Activated naive CD4-positive, alpha-beta T cell treated with anti-CD3 and anti-CD28 coated beads, Interleukin-2, amount 50 U/mL, for 72 hours (primary cell): Measurements from ENCODE around the gene INPP4A. TPM values are rescaled to one million over a fixed set of nuclear protein-coding genes. Genes with fewer than 3 reads are reported as not detected.

ENCODE experiments used
- ATAC-seq, 2 donors: fragments of 150-1000 bp; cut with Tn5 transposase; 2 replicates each; pipeline ENCODE4 v1.10.0; 2021; ENCODE audit warnings: mild to moderate bottlenecking in 2 of 2, moderate library complexity in 2 of 2
- DNase-seq, 2 donors: peaks; one replicate each; pipeline ENCODE4 v3.0.0; 2021 to 2022; ENCODE audit warnings: low spot score in 2 of 2
- H3K27ac Mint-ChIP-seq, 2 donors: one replicate each; pipeline ENCODE4 v1.8.0; 2022; ENCODE audit warnings: mild to moderate bottlenecking in 2 of 2, mixed read lengths in 2 of 2
- H3K36me3 Mint-ChIP-seq, 2 donors: one replicate each; pipeline ENCODE4 v1.8.0; 2022; ENCODE audit warnings: mixed read lengths in 2 of 2
- H3K9me3 Mint-ChIP-seq, 2 donors: one replicate each; pipeline ENCODE4 v1.8.0; 2022; ENCODE audit warnings: mixed read lengths in 2 of 2
- total RNA-seq, 2 donors: library from RNA; stranded (reverse); gene quantifications; one replicate each; pipeline ENCODE4 v1.2.3, GENCODE V29; 2022

The INPP4A gene
- total RNA-seq, 2 donors from 2014 or later: 46.6 to 48.1 TPM

DNA sequence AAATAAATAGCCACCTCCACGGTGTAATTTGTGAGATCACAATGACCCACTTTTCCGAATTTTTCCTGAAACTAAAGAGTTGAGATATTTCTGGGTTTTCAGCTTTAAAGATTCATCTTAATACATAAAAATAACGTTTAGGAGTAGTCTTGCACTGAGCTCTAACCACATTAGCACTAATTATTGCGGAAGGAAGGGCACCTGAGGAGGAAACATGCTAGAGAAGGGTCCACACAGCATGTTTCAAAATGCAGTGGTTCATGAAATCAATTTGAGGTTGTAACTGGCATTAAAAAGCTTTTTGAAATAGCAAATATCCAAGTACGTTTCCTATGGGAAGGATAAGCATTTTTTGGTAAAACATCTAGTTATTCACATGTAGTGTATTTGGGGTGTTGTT, 8.4 kb downstream of the INPP4A start:
- Mint-ChIP-seq H3K9me3 (no peaks in the 10 kb centered on the region), H3K36me3 (peaks cover 0 to 5% of the 10 kb centered on the region in 2 donors), H3K27ac (peak overlapping the region in 1 of 2 donors; percentile 84)
- ATAC-seq: no peak
- no peak for DNase-seq

DNA sequence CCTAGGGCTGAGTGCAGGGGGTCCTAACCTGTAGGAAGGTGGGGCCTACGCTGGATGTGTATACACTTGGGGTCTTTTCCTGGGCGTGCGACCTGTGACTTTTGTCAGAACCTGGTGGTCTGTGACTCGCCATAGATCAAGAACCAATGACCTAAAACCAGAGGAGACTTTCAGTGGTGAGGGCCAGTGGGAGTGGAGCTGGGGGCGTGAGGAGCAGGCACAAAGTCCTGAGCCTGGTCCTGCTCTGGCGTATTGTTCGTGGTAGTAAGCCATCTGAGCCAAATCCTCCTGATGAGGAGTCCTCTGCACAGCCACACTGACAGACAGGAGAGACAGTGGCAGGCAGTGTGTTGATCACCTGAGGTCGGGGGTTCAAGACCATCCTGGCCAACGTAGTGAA, 8.9 kb downstream of the INPP4A start:
- peak overlapping the region in 1 of 2 donors; percentile 84 for H3K27ac Mint-ChIP-seq
- H3K36me3 Mint-ChIP-seq: peaks cover 0 to 5% of the 10 kb centered on the region in 2 donors
- no peak for ATAC-seq
- no peak for DNase-seq
- H3K9me3 Mint-ChIP-seq: no peaks in the 10 kb centered on the region

DNA sequence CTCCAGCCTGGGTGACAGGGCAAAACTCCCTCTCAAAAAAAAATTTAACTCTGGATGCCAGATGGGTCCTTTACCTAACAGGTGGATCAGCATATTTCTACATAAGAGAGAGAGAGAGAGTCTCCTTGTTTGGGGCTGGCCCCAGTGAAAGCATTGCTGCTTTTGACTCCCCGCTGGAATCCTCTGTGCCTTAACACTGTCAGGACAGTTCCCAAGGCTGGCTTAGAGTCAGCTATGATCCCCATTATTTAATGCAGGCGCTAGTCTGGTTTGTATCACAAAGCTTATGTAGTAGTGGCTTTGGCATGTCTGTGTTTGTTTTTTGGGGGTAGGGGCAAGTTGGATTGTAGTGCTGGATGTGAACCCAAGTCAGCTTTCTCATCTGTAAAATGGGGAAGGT, 9.4 kb downstream of the INPP4A start:
- Mint-ChIP-seq H3K36me3 (peaks cover 0 to 5% of the 10 kb centered on the region in 2 donors), H3K9me3 (no peaks in the 10 kb centered on the region), H3K27ac (peak overlapping the region in 1 of 2 donors; percentile 84)
- DNase-seq (no peak), ATAC-seq (no peak)

DNA sequence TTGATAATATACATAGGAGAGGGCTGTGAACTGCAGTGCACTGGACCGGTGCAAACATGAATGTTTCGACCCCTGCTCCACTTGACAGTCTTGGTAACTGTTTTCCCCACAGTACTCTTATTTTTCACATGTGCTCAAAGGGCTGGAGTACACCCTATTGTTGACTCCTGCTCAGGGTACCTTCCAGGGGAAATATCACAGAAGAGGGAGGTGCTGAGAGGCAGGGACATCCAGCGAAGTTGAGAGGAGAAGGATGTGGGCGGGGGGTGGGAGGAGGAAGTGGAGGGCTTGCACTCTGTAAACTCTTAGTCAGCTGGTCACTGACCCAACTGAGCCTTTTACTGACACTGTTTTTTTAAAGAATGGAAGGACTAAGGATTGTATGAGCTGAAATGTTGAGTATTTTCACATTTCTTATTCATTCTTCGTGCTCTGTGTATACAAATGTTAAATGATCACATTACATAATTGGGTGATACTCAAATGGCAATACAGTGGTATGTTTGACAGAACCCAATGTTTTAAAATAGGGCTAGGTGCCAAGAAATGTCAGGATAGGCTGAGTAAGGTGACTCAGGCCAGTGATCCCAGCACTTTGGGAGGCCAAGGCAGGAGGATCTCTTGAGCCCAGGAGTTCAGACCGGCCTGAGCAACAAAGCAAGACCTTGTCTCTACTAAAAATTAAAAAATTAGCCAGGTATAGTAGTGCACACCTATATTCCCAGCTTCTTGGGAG, 10.0 kb downstream of the INPP4A start:
- H3K36me3 Mint-ChIP-seq: peaks cover 0 to 5% of the 10 kb centered on the region in 2 donors
- H3K27ac Mint-ChIP-seq: peak overlapping the region; percentile 84 to 97
- ATAC-seq (peak; percentile 3 to 26), DNase-seq (no peak)
- no peaks in the 10 kb centered on the region for H3K9me3 Mint-ChIP-seq

DNA sequence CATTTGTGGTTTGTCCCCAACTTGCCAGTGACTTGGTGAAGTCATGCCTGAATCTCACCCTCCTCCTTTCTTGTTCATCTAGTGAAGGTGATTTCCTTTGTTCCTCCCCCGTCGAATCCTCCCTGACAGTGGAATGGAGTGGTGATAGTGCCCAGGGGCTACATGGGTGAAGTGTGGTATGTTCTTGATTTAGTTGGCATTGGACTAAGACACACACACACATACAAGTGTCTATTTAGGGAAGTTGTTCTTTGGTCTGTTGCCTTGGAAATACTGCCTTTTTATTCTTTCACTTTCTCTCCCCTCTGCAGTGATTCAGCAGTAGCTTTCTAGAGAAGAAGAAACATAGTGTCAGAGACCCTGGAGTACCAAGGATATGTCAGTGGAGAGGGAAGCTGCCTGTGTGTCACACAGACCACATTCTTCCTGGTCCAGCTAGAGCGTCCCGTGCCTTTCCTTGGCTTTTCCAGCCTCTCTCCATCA, 10.9 kb downstream of the INPP4A start:
- Mint-ChIP-seq H3K9me3 (no peaks in the 10 kb centered on the region), H3K27ac (peak overlapping the region; percentile 84 to 97), H3K36me3 (peaks cover 0 to 5% of the 10 kb centered on the region in 2 donors)
- ATAC-seq (peak; percentile 61 to 69), DNase-seq (no peak)

DNA sequence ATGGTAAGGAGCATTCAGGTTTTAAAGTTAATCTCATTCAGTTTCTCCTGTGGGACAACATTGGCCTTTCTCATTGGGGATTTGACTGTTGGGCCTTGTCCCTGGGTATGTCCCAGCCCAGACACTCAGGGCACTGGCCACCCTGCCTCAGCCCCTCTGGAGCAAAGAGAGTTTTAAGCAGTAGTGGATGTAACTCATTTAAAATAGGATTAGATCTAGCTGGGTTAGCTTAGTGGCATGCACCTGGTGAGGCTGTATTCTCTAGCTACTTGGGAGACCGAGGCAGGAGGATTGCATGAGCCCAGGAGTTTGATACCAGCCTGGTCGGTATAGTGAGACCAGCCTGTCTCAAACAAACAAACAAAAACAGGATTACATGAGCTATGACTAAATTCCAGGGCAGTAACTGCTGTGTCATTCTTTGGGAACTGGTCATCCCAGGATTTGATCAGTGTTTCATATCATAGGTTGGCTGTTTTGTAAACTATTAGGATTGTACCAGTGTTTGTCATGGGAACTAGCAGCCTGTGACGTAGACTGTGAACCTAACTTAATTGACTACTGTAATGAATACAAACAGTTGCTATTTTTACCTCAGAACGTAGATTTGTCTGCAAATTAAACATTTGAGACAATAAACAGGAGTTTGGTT, 12.5 kb downstream of the INPP4A start:
- Mint-ChIP-seq H3K9me3 (no peaks in the 10 kb centered on the region), H3K27ac (peak overlapping the region in 1 of 2 donors; percentile 84), H3K36me3 (peaks cover 0 to 5% of the 10 kb centered on the region in 2 donors)
- ATAC-seq (no peak), DNase-seq (no peak)

DNA sequence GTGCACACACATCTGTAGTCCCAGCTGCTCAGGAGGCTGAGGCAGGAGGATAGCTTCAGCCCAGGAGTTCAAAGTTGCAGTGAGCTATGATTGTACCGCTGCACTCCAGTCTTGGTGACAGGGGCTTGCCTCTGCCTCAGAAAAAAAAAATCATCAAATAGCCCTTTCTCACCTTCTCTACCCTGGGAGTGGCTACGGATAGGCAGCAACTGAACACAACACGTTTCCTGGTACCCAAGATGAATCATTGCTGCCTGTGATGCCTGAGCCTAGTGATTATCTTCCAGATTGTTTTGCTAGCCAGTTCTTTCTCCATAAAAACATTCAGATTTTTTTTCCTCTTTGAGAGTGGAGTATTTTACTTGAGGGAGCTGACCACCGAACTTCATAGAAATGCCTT, 13.5 kb downstream of the INPP4A start:
- Mint-ChIP-seq H3K27ac (peak overlapping the region; percentile 78 to 81), H3K9me3 (no peaks in the 10 kb centered on the region), H3K36me3 (peaks cover 0 to 5% of the 10 kb centered on the region in 2 donors)
- ATAC-seq (peak; percentile 60 to 75), DNase-seq (no peak)

DNA sequence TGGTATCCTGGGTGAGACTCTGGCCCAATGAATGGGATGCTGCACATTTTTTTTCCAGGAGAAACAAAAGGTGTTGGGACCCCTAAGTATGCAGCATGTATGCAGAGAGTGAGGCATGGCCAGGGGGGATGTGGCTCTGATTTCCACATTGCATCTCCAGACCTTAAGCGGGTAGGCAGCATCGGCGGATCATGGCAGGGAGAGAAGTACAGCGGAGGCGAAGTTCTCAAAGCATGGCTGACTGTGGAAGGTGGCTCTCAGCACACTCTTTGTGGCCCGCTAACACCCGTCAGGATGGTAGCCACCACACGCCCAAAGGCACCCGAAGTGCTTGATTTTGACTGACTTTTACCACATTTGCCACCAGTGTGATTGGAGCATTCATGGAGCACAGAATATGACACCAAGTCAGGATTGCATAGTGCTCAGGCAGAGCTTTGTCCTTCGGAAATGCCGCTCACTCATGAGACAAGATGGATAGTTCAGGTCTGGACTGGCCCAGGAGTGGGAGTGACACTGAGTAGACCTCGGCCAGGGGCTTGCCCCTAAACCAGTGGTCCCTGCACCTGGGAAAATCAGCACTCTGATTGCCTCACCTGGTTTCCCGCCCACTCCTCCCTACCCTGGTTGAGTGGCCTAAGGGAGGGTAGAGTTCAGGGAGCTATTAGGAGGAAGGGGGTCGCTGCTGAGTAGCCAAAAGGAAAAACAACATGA, 14.2 kb downstream of the INPP4A start:
- Mint-ChIP-seq H3K36me3 (peaks cover 0 to 5% of the 10 kb centered on the region in 2 donors), H3K27ac (peak overlapping the region; percentile 78 to 81), H3K9me3 (no peaks in the 10 kb centered on the region)
- ATAC-seq (no peak), DNase-seq (no peak)

DNA sequence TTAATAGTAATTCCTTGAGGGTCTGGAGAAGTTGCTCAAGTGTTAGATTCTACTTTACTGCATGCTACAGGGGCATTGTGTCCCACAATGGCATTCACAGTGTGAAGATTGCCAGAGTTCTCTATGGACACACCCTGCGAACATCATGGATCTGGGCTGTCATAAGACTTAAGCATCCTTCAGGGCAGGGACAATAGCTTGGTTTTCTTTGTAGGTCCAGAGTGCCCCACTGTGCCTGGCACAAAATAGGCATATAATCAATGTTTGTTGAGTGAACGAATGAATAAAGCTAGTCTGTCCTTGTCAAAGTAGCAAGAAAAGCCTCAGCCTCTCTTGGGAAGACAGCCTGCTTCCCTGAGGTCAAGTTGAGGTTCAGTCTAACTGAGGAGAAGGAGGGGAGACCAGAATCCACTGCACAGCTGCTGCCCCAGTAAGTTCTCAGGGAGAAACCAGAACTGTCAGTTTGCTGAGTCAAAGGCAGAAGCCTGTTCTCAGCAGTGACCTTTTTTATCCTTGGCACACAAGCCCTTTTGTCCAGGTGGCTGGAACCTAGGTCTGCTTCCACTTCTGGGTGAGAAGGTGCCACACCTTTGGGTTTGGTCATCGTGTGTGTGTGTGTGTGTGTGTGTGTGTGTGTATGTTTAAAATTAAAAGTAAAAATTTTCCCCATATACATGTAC, 15.0 kb downstream of the INPP4A start:
- no peaks in the 10 kb centered on the region for H3K9me3 Mint-ChIP-seq
- ATAC-seq (no peak), DNase-seq (no peak)
- peaks cover 0 to 5% of the 10 kb centered on the region in 2 donors for H3K36me3 Mint-ChIP-seq
- peak overlapping the region; percentile 49 to 88 for H3K27ac Mint-ChIP-seq

DNA sequence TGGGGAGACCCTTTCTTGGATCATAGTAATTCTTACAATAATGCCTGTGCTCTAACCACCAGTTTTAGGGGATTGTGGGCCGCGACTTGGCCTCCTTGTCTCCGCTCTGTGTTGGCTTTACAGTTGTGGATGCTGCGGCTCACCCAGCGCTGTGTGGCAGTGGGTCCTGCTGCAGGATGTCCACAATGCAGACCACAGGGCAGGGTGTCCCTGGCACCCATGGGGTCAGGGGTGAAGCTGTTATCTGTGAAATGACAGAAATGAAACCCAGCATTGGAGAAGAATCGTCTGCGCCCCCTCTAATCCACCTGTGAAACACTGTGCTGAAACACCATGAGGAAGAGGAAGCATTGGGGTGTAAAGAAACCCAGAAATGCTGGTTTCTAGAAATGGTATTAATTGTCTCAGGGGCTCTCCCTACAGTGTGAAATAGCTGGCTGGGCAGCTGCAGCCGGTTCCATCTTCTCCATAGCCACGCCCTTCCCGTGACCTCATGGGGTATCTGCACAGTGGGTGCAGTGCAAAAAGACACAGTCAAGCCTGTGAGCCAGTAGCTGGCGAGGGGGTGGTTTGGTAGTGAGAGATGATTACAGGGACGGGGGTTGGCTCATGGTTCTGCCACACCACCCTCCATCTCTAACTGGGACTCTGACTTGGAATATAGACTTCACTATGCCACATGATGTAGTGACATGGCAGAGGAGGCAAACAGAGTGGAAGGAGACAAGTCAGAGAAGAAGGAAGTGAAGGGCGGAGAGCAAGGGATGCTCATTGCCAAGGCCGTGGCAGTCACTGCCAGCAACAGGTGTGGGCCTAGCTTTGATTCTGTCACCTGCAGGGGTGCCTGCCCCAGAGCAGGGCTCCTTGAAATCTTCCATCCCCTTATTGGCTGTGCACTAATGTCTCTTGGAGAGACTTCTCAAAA, 16.2 kb downstream of the INPP4A start:
- ATAC-seq (peak; percentile 63 to 64), DNase-seq (no peak)
- H3K9me3 Mint-ChIP-seq: no peaks in the 10 kb centered on the region
- peak overlapping the region; percentile 49 to 94 for H3K27ac Mint-ChIP-seq
- H3K36me3 Mint-ChIP-seq: peaks cover 0 to 5% of the 10 kb centered on the region in 2 donors

DNA sequence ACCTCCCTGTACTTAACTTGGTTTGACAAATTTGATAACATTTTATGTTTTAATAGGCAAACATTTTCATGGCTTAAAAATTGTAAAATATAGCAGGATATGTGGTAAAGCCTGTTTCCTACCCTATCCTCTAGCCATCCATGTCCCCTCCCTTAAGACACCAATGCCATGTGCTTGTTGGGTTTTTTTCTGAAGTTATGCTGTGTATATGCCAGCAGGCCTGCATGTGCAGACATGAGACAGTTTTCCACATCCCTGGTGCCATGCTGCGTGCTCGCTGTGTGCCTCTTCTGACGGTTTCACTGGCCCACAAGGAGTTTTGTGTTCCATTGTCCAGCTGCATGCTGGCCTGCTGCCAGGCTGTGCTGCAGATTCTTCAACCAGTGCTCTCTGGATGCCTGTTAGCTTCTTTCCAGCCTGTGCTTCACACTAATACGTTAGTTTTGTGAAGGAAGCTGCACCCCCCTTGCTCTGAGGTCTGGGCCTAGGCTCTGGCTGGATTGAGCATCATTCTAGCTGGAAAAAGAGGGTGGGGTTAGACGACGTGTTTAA, 16.9 kb downstream of the INPP4A start:
- no peak for DNase-seq
- ATAC-seq: no peak
- Mint-ChIP-seq H3K36me3 (peaks cover 0 to 7% of the 10 kb centered on the region in 2 donors), H3K27ac (peak overlapping the region in 1 of 2 donors; percentile 49), H3K9me3 (no peaks in the 10 kb centered on the region)

DNA sequence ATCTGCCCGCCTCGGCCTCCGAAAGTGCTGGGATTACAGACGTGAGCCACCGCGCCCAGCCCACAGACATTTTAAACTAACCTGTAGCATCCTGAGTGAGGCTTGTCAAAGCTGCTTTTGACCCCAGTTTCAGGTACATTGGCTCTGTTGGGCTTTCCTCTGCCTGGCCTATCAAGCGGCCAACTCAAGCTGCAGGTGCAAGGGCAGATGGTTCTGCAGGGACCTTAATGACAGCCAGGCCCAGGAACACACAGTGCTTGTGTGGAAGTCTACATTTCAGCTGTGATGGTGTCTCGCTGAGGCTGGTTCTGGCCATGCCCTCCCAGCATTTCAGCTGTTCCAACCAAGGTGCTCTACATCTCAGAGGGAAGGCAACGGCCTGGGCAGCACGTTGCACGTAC, 18.4 kb downstream of the INPP4A start:
- no peak for ATAC-seq
- no peaks in the 10 kb centered on the region for H3K9me3 Mint-ChIP-seq

DNA sequence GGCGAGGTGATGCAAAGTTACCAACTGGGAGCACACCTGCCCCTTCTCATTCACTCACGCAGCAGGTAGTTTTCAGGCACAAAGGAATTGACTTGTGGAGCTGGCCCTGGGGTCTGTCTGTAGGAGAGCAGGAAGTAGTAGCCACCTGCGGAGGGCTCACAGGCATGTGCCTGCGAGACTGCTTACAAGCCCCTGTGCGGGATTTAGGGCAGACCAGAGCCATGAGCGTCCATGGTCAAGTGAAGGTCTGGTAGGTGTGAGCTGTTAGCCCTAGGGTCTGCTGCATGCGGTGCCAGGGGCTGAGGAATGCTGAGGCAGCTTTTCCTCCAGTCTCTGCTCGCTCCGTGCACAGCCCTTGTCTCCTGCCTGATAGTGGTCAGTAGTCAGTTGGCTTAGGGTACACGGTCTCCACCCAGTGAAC, 18.9 kb downstream of the INPP4A start:
- DNase-seq (no peak), ATAC-seq (no peak)
- H3K27ac Mint-ChIP-seq: peak overlapping the region; percentile 89 to 92
- no peaks in the 10 kb centered on the region for H3K9me3 Mint-ChIP-seq
- peaks cover 0 to 8% of the 10 kb centered on the region in 2 donors for H3K36me3 Mint-ChIP-seq

More for the DNA sequence above, 18.4 kb downstream of the INPP4A start:
- H3K27ac Mint-ChIP-seq: peak overlapping the region; percentile 89 to 92
- peak in 1 of 2 donors; percentile 53 for DNase-seq
- H3K36me3 Mint-ChIP-seq: peaks cover 0 to 8% of the 10 kb centered on the region in 2 donors

DNA sequence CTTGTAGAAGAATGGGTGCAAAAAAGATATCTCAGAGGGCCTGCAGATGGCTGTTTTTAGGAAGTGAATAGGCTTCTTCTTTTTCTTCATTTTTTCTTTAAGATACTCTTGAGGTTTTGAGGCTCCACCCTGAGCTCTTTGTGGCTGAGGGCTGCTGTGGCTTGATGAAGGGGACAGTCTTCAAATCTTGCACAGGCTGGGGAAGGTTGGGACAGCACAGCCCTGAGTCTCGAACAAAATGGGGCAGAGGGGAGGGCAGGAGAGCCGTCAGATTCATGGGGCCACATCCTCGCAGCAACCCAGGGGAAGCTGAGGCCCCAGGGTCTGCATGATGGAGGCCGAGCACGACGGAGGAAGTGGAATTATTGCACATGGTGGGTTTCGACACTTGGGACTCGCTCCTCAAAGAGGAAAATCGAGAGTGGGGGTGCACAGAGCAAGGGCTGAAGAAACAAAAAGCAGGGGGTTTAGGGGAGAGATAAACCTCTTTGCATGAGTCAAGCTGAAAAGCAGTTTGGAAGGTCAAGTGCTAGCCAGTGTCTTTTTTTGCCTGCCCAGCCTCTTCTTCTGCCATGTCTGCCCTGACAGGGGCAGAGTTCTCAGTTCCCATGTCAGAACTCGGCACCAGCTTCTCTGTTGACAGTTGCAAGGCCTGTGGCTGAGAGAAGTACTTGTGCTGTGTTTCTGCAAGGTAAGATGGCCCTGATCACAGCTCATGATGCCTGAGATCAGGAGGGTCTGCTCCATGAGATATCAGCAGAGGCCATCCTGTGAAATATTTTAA, 19.5 kb downstream of the INPP4A start:
- Mint-ChIP-seq H3K36me3 (peaks cover 0 to 8% of the 10 kb centered on the region in 2 donors), H3K9me3 (no peaks in the 10 kb centered on the region), H3K27ac (peak overlapping the region; percentile 73 to 92)
- ATAC-seq: peak; percentile 21 to 27
- DNase-seq: peak in 1 of 2 donors; percentile 54
